Tibial artery (tissue), 4 donors: ENCODE measurements around the gene SERPINE1.

Experiments used
- DNase-seq, 2 donors: peaks; one replicate each; pipeline ENCODE4 v3.0.0-alpha.2; 2019
- H3K27ac ChIP-seq, 2 donors: fragments of 200-600 bp; sonication (generic) in 1 of 2; 1 replicate in 1 of 2; 2 replicates in 1 of 2; pipeline ENCODE4 v1.5.1; 2018 to 2019; ENCODE audit warnings: mild to moderate bottlenecking in 1 of 2
- H3K27me3 ChIP-seq, 2 donors: fragments of 200-600 bp; sonication (generic) in 1 of 2; one replicate each; pipeline versions ENCODE4 v1.5.1 to v1.6.0; 2016 to 2019
- H3K36me3 ChIP-seq, 3 donors: fragments of 200-600 bp; sonication (generic) in 2 of 3; one replicate each; pipeline ENCODE4 v1.5.1; 2016 to 2019; ENCODE audit warnings: mild to moderate bottlenecking in 2 of 3
- H3K4me1 ChIP-seq, 4 donors: fragments of 200-600 bp; sonication (generic) in 2 of 4; 1 replicate in 3 of 4; 2 replicates in 1 of 4; pipeline ENCODE4 v1.5.1; 2016 to 2019
- H3K4me3 ChIP-seq, 2 donors: fragments of 200-600 bp; sonication (generic) in 1 of 2; 1 replicate in 1 of 2; 2 replicates in 1 of 2; pipeline ENCODE4 v1.5.1; 2018 to 2019; ENCODE audit warnings: mild to moderate bottlenecking in 2 of 2
- H3K9me3 ChIP-seq, 3 donors: fragments of 200-600 bp; sonication (generic) in 1 of 3; one replicate each; pipeline ENCODE4 v1.5.1; 2016 to 2019
- CTCF ChIP-seq, 2 experiments: fragments of 200-600 bp in 1 of 2; fragments of 450-650 bp in 1 of 2; IDR thresholded peaks; one replicate each; pipeline ENCODE4 v1.5.1; 2017 to 2019; ENCODE audit warnings: antibody characterized with exemption in 2 of 2, mild to moderate bottlenecking in 1 of 2, moderate library complexity in 1 of 2
- intact Hi-C: fragments of 100-400 bp; cut with DNase I; formaldehyde crosslinking; loops from one replicate; pipeline ENCODE4 v1.15.0; 2023; ENCODE audit warnings: low total_unique reads

The SERPINE1 gene

GRCh38 chr7:101151908-101152651, 25.2 kb downstream of the SERPINE1 start:
- H3K36me3 ChIP-seq = peaks cover 0 to 3% (median 0%) of the 10 kb centered on the region in 3 donors
- peaks cover 0 to 28% of the 10 kb centered on the region in 2 donors for H3K27me3 ChIP-seq
- peaks cover 0 to 18% (median 9%) of the 10 kb centered on the region in 4 donors for H3K4me1 ChIP-seq
- DNase-seq = no peak
- H3K4me3 ChIP-seq = no peak overlapping the region
- H3K9me3 ChIP-seq = no peaks in the 10 kb centered on the region
- H3K27ac ChIP-seq = no peak overlapping the region
- intact Hi-C loops = no loop called here
- no peak for TF ChIP-seq CTCF (IDR thresholded peaks at IDR 0.05)

- H3K4me3 ChIP-seq = peak within 1 kb of the TSS; percentile 74 to 77
- peak within 1 kb of the TSS in 1 of 2 donors; percentile 22 for H3K27ac ChIP-seq
- peak; percentile 88 to 95 for DNase-seq
- H3K36me3 ChIP-seq = peaks cover 16 to 23% (median 17%) of the 10 kb centered on the region in 3 donors
- peaks cover 0 to 18% (median 9%) of the 10 kb centered on the region in 4 donors for H3K4me1 ChIP-seq
- intact Hi-C loops = no loop called here
- no peak for TF ChIP-seq CTCF (IDR thresholded peaks at IDR 0.05)
- H3K9me3 ChIP-seq = no peaks in the 10 kb centered on the region
- peaks cover 0 to 27% of the 10 kb centered on the region in 2 donors for H3K27me3 ChIP-seq
These were observed 27.2 kb downstream of the SERPINE1 start, which contains the start of gene AP1S1 for GRCh38 chr7:101153969-101154692. AP1S1 (plus strand) TSS chr7:101154476; CDS start chr7:101154515, 39 bp downstream.

GRCh38 chr7:101154693-101155102, 27.8 kb downstream of the SERPINE1 start:
- Histone ChIP-seq H3K36me3 (peaks cover 22 to 29% (median 23%) of the 10 kb centered on the region in 3 donors), H3K9me3 (no peaks in the 10 kb centered on the region), H3K4me3 (peak overlapping the region; percentile 74 to 77), H3K4me1 (peaks cover 0 to 18% (median 9%) of the 10 kb centered on the region in 4 donors), H3K27me3 (peaks cover 0 to 27% of the 10 kb centered on the region in 2 donors), H3K27ac (peak overlapping the region in 1 of 2 donors; percentile 22)
- no peak for TF ChIP-seq CTCF (IDR thresholded peaks at IDR 0.05)
- intact Hi-C loops = no loop called here
- DNase-seq = no peak

- no peak for TF ChIP-seq CTCF (IDR thresholded peaks at IDR 0.05)
- H3K36me3 ChIP-seq = peaks cover 27 to 35% (median 29%) of the 10 kb centered on the region in 3 donors
- intact Hi-C loops = no loop called here
- H3K27ac ChIP-seq = no peak overlapping the region
- no peak for DNase-seq
- peaks cover 0 to 33% of the 10 kb centered on the region in 2 donors for H3K27me3 ChIP-seq
- peaks cover 0 to 18% (median 9%) of the 10 kb centered on the region in 4 donors for H3K4me1 ChIP-seq
- no peaks in the 10 kb centered on the region for H3K9me3 ChIP-seq
- peak overlapping the region; percentile 74 to 77 for H3K4me3 ChIP-seq
These were observed 28.4 kb downstream of the SERPINE1 start for GRCh38 chr7:101155303-101155702.

GRCh38 chr7:101156277-101156676, 29.4 kb downstream of the SERPINE1 start:
- TF ChIP-seq CTCF (IDR thresholded peaks at IDR 0.05) = no peak

More at GRCh38 chr7:101156277-101156676, 29.4 kb downstream of the SERPINE1 start:
- Histone ChIP-seq H3K4me3 (no peak overlapping the region), H3K27me3 (peaks cover 0 to 35% of the 10 kb centered on the region in 2 donors), H3K36me3 (peaks cover 33 to 42% (median 36%) of the 10 kb centered on the region in 3 donors), H3K9me3 (no peaks in the 10 kb centered on the region), H3K27ac (no peak overlapping the region), H3K4me1 (peaks cover 0 to 18% (median 9%) of the 10 kb centered on the region in 4 donors)
- intact Hi-C loops = no loop called here
- DNase-seq = no peak
